SW 1271 (cell line): ENCODE data around the gene ANKRD52.
"Not testable (repeated sequence)": the region's sequence is repeated elsewhere in the genome, so short reads cannot be mapped to it uniquely, and the experiment has no call there.

ENCODE experiments used
- DNase-seq, 2 experiments: peaks; one replicate each; lab custom pipeline; 2025; lab: John Stamatoyannopoulos, UW

The ANKRD52 gene

DNA sequence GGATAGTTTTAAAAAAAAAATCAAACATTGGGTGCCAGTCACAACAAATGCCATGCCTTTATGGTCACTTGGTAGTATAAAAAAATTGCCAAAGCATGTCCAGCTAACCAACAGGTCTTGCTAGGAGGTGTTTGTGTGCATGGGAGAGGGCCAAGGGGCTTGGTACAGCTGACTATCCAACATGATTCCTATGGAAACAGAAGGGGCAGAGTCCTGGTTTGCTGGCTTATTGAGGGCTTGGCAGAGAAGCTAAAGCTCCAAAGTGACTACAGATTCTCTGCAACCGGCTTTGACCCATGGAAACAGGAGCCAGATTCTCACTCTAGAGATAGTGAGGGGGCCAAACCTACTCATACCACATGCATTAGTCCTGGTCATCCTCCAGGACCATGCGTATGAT lies 14.3 kb upstream of the ANKRD52 start:
- not testable (repeated sequence) for DNase-seq

DNA sequence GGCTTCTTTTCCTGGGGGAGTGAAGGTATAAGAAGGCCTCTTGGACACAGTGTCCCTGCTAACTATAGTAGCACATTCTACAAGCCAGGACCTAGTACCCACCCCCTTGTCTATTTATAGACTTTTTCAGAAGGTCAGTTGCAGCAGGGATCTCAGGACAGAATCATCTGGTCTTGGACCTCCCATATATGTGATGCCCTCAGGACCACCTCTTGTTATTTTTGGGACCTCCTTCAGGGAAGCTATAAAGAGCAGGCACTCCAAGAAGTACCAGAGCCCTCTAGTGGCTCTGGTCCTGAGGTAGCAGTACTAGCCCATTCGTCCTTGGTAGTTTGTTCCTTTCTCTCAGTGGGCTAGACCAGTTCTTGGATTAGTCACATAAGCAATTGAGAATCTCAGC lies 12.8 kb upstream of the ANKRD52 start:
- peak in 1 of 2 experiments; percentile 31 for DNase-seq

DNA sequence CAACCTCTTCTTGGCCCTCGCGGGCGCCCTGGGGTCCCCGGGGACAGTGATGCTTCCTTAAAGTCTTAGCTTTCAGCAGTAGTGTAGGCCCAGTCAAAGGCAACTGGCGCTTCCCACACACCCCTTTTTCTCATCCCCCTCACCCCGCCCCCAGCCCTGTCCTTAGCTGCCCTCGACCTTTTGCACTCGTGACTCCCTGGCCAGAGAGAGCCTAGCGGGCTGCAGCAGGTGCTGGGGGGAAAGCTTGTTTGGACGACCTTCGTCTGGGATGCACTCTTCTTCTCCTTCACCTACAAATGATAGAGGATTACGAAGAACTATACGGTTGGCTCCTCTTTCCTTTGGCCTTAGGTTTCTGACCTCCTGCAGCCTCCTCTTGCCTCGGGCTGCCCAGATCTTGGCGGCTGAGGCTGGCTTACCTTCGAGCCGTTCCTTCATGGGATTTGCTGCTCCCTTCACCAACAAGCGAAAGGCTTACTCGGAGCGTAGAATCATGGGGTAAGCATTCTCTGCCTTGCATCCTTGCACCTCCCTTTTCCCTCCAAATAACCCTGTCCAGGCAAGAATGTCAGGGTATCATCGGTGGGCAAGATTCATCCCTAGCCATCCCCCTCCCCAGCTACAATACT lies 9.4 kb upstream of the ANKRD52 start:
- DNase-seq = no peak

DNA sequence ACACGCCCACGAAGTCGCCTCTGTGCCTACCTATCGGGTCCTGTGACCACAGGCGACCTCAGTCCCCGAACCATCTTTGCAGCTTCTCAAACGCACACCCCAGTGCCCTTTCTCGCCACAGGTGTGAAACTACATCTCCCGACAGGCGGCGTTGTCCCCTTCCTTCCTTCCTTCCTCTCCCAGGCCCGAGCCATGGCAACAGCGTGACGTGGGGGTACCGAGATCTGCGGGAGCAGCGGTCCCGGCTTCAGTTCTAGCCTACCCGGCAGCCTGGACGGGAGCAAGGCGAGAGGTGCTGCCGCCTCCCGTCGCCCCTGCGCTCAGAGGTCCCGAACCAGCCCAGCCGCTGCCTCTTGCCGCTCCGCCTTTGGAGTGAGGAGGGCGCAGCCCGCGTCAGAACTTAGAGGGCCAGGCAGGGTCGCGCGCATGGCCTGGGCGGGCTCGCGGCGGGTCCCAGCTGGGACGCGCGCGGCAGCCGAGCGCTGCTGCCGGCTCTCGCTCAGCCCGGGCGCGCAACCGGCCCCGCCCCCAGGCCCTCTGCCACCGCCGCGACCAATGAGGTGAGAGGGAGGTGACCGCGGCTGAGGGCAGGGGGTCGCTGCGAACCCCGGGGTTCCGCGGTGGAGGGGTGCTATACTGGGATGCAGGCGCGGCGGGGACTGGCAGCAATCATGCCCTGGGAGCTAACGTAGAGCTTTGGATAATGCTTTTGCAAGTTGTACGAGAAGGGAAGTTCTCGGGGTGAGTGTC lies 8.7 kb upstream of the ANKRD52 start, which contains the start of gene COQ10A:
TSS of gene COQ10A (plus strand) at position 250 of the 750 bp plus-strand sequence. CDS start at position 427, 177 bp downstream.
- DNase-seq = peak; percentile 72 to 85

DNA sequence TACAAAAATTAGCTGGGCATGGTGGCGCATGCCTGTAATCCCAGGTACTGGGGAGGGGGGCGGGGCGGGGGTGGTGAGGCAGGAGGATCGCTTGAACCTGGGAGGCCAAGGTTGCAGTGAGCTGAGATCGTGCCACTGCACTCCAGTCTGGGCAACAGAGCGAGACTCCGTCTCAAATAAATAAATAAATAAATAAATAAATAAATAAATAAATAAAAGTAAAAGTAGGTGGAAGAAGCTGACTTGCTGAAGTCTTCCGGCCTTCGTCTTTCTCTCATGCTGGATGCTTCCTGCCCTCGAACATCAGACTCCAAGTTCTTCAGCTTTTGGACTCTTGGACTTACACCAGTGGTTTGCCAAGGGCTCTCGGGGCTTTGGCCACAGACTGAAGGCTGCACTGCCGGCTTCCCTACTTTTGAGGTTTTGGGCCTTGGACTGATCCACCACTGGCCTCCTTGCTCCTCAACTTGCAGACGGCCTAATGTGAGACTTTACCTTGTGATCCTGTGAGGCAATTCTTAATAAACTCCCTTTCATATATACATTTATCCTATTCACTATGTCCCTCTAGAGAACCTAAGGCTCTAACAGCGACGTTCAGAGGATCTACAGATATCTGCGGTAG lies 8.0 kb upstream of the ANKRD52 start:
- not testable (repeated sequence) for DNase-seq

DNA sequence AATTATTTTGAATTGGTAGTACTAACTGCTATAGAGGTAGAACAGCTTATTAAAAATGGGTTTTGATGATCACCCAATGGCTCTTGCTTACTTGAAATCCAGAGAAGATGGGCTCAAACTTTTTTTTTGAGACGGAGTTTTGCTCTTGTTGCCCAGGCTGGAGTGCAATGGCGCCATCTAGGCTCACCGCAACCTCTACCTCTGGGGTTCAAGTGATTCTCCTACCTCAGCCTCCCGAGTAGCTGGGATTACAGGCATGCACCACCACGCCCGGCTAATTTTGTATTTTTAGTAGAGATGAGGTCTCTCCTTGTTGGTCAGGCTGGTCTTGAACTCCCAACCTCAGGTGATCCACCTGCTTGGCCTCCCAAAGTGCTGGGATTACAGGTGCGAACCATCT lies 4.8 kb upstream of the ANKRD52 start:
- DNase-seq = not testable (repeated sequence)

DNA sequence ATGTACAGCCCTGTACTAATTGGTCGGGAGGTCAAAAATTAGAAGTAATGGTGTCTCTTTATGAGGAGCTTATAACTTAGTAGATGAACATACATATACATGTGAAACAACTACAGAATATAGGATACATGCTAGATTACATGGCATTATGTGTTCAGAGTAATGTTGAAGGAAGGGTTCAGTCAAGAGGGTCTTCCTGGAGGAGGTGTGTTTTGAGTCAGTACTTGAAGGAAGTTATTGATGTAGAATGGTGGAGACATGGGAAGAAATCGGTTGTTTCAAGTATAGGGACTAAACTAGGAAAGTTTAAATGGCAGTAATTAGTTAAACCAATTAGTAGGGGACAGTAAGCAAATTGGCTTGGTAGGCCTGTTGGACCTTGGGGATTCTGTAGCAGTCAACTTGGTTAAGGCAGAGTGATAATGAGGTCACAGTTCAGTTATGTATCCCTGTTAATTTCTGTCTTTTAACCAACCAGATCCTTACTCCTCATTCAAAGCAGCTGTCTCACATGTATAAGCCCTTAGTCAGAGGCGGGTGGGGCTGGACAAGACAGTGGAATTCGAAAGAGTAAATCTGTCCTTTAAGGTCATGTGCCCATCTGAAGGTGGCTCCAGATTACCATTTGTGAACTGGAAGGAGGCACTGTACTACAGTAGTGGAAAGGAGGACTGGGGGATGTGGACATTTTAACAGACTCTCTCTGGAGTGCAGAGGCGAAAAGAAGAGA lies 3.5 kb upstream of the ANKRD52 start:
- DNase-seq = peak; percentile 73 to 89

DNA sequence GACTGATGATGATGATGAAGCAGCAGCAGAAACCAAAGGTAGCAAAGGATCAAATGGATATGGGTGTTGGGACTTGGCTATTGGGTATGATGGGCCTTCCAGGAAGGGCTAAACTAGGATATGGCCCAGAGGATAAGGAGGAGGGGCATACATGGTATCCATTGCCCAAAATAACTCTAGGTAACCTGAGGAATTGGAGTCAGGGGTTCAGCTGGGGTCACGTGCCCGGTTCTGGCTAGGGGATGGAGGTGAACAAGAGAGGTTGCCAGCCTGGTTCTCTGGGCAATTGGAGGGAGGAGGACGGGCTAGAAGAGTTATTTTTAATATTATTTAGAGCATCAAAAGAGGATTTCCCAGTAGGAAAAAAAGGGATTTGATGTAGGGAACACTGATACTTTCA lies 2.7 kb upstream of the ANKRD52 start:
- DNase-seq = no peak

DNA sequence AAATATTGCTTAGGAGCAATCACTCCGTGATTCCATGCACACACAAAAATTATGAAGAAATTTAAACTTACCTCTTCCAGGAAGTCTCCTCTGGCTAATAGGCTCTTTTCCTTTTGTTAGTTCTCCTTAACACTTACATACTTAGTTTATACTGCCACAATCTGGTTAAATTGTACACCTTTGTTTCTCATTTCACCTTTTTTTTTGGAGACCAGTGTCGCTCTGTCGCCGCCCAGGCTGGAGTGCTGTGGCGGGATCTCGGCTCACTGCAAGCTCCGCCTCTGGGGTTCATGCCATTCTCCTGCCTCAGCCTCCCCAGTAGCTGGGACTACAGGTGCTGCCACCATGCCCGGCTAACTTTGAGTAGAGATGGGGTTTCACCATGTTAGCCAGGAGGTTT lies 2.2 kb upstream of the ANKRD52 start:
- DNase-seq = no peak

DNA sequence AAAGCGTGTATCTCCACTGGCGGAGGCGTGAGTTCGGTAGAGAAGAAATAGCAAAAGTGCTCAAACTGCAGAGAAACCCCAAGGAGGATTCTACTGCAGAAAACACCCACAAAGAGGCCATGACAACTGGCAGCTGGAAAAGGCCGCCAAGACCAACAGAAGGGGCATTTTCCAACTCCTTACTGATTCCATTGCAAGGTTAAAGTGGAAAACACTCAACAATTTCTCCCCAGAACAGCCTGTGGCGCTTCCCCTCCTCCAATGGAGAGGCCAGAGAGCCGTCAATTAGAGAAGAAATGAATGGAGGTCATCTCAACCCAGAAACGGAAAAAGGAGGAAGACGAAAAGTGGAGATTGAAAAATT lies 618 bp upstream of the ANKRD52 start:
- DNase-seq = no peak

DNA sequence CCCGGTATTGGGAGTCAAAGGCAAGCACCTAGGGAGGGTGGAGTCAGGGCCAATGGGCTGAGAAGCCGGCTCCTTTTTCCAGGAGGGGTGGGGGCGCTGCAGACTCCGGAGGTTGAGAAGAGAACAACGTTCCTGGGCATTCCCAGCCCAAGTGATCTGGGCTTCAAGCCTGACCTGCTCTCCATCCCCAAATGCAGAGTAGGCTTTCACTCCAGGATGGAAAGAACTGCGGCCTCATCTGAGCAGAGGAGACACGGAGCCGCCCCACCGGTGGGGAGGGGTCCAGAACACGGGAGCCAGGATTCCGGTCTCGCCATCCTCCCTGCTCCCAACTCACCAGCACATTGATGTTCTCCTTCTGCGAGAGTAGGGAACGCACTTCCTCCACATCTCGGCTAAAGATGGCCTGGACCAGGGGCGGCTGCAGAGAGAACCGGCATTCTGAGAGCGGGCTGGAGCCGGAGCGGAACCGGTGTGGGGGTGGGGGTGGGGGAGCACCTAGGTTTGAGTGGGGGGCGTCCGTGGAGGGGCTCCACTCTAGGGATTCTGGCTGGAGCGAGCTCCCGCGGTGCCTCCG lies 605 bp downstream of the ANKRD52 start:
- DNase-seq = peak in 1 of 2 experiments; percentile 26

DNA sequence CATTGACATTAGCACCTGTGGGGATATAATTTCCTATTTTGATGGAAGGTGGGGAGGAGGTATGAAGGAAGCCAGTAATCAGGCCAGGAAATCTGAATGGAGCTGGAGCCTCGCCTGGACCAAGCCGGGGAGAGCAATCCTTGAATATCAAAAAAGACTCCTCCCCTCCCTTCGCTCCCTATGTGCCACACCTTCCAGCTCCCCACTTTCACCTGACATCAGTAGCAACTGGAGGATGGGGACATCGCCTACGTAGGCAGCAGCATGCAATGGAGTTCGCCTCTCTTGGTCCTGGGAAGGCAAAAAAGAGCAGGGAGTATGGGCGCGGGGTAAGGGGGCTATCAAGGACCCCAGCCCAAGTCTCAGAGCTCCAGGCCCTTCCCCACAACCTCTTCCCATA lies 1.1 kb downstream of the ANKRD52 start:
- no peak for DNase-seq

DNA sequence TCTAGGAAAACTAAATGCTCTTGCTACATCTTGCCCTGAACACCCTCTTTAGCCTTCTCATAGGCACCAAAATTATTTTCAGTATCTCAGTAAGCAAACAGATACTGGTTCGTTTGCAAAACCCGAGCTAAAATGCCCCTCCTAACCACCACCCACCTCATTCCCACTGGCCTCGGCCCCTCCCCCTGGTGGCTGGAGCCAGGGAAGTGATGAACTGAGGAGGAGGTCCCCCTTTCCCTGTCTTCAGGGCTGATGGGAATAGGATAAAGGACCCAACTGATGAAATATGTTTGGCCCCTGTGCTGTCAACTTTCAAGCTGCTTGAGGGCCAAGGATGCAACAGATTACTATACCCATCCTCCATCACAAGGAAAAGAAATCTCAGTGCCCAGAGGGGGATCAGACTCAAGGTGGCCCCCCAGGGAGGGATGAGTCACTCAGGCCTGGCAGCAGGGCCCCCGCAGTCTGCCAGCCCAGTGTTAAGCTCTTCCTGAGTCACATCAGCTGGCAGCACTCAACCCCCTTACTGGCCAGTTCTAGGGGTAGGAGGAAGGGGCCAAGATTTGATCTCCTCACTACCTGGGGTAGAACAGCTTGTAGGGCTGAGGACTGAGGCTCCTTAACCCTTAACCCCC lies 1.7 kb downstream of the ANKRD52 start:
- no peak for DNase-seq

DNA sequence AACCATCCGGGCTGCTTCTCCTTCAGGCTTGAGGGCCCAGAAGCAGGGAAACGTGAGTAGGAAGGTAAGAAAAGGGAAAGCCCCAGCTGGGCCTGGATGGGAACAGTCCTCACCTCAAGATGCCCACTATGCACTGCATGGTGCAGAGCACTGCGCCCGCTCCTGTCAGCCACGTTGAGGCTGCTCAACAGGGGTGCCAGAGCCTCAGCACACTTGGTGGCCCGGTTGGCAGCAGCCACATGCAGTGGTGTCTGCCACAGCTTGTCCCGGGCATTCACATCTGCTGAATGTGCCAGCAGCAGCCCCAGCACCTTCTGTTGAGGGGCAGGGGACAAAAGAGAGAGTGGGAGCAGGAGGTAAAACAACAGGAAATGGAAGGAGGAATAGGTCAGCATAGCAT lies 2.5 kb downstream of the ANKRD52 start:
- no peak for DNase-seq

DNA sequence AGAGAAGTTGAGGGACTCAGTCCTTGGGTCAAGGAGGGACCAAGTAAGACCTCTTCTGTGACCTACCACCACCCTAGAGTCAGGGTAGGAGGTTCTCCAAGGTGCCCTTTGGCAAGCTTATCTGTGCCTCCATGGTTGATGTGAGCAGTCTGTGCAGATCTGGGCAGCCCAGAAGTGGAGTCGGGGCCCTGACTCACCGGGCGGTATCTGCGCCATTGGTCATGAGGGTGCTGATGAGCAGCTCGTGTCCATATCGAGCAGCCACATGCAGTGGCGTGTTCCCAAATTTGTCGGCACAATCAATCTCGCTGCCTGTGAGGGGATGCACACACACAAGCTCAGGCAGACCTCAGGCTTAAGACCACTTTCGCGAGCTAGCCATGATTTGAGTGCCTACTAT lies 5.1 kb downstream of the ANKRD52 start:
- no peak for DNase-seq

DNA sequence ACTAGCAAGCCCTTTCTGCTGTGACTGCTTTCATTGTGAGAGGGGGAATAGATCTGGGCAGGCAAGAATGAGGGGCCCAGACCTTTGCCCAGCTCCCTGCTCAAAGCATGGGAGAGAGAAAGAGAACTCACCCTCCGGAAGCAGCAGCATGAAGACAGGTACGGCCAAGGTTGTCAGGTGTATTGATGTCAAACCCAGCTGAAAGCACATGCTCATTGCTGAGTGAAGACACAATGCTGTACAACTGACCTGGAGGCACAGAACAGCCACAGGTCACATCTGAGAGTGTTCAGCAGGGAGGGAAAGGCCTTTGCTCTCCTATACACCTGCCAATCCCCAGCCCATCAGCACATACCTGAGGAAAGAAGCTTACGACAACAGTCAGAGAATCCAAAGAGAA lies 5.5 kb downstream of the ANKRD52 start:
- DNase-seq = no peak

DNA sequence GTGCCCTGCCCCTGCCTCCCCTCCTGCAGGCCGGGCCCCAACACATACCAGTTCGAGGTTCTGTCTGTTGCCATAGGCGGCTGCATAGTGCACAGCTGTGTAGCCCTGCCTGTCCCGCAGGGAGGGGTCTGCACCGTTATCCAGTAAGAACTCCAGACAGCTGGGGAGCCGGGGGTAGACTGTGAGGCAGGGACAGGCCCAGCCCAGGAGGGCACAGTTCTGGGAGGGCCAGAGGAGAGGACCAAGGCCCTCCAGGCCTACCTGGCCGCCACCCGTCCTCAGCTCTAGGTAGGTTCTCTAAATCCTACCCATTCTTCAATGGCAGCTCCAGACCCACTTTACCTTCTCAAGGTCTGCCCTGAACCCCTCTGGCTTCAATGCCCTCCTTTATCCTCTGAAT lies 9.5 kb downstream of the ANKRD52 start:
- DNase-seq = no peak

DNA sequence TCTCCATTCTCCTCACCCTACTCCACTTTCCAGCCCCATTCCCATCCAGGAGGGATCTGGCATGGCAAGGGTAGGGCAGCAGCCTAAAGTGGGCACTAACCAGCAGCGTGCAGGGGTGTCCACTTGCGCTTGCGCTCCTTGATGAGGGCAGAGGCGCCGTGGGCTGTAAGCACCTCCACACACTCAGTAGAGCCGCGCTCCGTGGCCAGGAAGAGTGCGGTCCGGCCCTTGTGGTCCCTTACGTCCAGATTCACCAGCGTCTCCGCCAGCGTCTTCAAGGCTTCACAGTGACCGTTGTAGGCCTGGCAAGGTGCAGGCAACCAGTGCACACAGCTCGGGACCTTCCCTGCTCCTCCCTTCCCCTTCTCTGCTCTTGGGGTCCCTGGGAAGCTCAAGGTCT lies 10.3 kb downstream of the ANKRD52 start:
- DNase-seq = no peak

DNA sequence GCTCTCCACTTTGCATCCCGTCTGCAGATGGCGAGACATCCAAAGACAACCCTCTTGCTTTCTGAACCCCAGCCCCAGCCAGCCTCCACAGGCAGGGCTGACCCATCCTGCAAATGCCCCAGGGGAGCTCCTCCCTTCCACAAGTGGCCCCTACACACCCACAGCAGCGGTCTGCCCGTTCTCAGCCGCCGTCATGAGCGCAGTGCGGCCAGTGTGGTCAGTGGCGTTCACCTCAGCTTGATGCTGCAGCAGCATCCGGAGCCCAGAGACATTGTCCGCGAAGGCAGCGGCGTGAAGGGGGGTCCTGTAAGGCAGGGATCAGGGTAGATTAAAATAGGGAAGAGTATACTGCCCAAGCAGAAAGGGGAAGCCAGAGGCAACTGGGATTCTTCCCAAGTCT lies 13.7 kb downstream of the ANKRD52 start:
- DNase-seq = no peak

DNA sequence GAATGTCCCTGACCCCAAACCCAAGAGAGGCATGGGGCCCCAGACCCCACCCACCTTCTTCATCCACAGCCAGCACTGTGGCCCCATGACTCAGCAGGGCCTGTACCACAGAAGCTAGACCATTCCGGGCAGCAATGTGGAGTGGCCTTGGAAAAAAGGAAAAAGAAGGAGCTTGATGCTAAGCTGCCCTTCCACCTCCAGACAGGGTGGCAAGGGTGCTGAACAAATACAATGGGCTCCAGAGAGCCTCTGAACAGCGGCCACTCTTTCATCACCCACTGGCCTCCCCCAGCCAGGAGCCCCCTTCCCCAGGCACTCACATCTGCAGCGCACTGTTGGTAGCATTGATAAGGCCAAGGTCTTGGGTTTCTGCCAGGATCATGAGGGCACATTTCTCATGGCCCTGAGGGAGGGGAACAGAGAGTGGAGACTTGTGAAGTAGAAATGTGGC lies 14.4 kb downstream of the ANKRD52 start:
- DNase-seq = no peak

DNA sequence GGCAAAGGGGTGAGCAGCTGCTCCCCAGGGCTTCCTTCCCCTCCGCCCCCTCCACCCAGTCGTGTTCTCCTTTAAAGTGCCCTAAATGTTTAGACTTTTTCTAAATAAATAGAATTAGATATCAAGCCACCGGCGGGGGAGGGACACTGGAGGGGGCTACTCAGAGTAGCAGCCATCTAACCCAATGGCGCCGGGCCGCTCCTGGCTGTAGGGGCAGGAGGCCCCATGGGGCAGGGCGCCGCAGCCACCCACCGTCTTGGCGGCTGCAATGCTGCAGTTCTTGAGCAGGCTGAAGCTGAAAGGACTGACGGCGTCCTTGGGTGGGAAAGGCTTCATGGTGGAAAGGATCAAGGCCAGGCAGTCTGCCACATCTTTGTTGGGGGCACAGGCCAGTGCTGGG lies 15.2 kb downstream of the ANKRD52 start:
- no peak for DNase-seq
